Skeletal muscle cell (primary cell): Measurements from ENCODE around the gene DPY19L1.
A peak's percentile ranks its signal among the peaks of the same experiment; 100 is the strongest.
"Not testable (repeated sequence)": the region's sequence is repeated elsewhere in the genome, so short reads cannot be mapped to it uniquely, and the experiment has no call there.

Experiments
- DNase-seq: peaks from one replicate; pipeline ENCODE4 v3.0.0-alpha.2; 2010; ENCODE audit warnings: low read depth
- H3K4me3 ChIP-seq: 2 replicates; pipeline ENCODE4 v1.5.1; 2011; ENCODE audit warnings: low read depth, mild to moderate bottlenecking, control low read depth, low read length, moderate library complexity

DPY19L1 gene

DNA sequence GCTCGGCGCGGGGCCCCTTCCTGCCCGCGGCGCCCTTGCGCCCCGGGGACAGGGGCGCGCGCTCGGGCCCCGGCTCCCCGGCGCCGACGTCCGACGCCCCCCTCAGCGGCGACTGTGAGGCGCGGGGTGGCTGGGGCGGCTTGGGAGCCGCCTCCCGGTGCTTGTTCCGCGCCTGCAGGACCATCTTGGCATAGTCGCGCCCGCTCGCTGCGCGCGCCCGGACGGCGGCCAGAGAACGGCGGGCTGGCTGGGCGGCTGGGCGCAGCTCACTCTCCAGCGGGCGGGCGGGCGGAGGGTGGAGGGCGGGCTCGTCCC, at the start of gene DPY19L1:
Gene DPY19L1, minus strand, starts transcription at position 275 of the 315 bp plus-strand sequence. Its CDS starts 91 bp downstream, at position 184.
- DNase-seq = no peak
- peak within 1 kb of the TSS; percentile 75 for H3K4me3 ChIP-seq

DNA sequence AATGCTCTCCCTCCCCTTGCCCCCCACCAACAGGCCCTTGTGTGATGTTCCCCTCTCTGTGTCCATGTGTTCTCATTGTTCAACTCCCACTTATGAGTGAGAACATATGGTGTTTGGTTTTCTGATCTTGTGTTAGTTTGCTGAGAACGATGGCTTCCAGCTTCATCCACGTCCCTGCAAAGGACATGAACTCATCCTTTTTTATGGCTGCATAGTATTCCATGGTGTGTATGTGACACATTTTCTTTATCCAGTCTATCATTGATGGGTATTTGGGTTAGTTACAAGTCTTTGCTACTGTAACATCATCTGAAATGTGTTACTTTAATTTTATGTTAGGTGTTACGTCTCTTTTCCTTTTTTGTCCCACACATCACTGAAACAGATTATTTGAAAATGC, 42.2 kb upstream of the DPY19L1 start:
- H3K4me3 ChIP-seq, DNase-seq: not testable (repeated sequence)

DNA sequence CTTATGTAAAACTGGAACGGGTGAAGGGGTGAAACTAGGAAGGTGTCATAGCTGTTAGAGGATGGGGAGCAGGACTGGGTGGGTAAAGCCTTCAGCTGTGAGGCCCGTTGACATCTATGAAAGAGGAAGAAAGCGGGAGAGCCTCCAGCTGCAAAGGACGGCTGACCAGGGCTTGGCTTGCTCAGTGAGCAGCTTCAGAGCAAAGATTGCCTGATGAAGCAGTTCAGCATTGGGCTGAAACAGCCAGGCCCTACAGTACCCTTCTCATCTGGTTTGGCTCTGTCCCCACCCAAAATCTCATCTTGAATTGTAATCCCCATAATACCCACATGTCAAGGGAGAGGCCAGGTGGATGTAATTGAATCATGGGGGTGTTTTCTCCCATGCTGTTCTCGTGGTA, 36.7 kb upstream of the DPY19L1 start:
- DNase-seq, H3K4me3 ChIP-seq: not testable (repeated sequence)

DNA sequence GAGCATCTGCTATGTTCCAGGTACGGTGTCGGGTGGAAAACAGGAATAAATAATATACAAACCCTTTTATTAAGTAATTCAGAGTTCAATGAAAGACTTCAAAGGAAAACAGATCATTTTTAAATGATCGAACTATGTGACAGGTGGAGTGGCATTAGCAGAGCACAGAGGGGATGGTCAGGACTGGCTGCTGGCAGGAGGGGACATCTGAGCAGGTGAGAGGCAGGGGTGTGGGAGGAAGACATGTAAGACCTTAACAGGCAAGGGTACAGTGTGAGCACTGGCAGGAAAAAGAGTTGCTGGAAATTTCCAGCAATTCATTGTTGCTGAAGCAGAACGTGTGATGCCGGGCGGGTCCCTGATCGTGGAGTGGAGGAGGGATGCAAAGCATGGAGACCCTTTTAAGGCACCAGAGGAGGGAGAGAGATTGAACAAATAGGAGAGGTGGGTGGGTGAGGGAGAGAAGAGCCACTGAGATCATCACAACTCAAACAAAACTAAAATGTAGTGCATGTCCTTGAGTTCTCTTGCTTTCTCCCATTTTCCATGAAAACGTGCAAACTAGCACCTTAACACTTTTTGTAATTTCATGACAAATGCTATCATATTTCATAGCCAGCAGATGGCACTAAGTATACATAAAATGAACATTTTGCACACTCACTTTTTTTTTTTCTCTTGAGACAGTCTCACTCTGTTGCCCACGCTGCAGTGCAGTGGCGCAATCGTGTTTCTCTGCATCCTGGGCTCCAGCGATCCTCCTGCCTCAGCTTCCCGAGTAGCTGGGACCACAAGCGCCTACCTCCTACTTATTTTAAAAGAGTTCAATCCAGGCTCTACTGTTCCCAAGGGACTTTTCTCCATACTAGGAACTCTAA, 35.9 kb upstream of the DPY19L1 start:
- DNase-seq, H3K4me3 ChIP-seq: not testable (repeated sequence)

DNA sequence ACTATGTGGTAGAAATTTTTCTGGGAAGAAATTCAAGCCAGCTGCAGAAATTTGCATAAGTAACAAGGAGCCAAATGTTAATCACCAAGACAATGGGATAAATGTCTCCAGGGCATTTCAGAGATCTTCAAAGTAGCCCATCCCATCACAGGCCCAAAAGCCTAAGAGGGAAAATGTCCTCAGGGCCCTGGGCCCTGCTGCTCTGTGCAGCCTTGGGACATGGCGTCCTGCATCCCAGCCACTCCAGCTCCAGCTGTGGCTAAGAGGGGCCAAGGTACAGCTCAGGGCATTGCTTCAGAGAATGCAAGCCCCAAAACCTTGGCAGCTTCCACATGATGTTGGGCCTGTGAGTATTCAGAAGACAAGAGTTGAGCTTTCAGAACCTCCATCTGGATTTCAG, 31.8 kb upstream of the DPY19L1 start:
- not testable (repeated sequence) for H3K4me3 ChIP-seq, DNase-seq

DNA sequence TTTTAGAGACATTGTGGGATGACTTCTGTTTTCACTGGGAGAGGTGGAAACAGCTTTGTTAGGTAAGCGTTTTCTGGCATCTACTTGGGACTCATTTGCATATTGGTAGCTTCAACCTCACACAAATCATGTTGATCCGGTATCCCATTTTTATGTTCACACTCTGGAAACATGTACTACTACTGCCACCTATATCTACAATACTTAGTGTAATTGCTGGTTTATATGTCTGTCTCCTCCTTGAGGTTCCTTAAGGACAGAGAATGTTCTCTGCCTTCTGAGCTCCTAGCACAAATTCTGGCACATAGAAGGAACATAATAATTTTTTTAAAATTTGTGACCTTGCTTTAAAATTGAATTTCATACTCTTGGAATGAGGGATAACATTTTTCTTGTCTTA, 28.1 kb upstream of the DPY19L1 start:
- not testable (repeated sequence) for H3K4me3 ChIP-seq, DNase-seq

DNA sequence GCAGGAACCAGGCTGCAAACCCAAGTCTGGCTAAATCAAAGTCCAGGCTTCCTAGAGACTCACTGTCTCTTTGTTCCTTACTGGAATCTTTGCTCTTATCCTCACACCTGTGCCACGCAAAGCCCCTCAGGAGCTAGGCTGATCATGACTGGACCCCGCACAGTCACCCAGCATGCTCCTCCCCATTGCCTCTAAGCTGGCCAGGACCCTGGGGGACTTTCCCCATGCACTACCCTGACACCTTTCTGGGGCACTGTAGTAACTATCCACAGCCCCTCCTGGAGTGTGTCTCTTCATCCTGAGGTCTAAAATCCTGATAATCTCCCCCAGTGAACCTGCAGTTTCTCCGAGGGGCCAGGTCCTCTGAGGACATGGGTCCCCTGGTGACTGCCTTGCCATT, 21.3 kb upstream of the DPY19L1 start:
- H3K4me3 ChIP-seq, DNase-seq: not testable (repeated sequence)

DNA sequence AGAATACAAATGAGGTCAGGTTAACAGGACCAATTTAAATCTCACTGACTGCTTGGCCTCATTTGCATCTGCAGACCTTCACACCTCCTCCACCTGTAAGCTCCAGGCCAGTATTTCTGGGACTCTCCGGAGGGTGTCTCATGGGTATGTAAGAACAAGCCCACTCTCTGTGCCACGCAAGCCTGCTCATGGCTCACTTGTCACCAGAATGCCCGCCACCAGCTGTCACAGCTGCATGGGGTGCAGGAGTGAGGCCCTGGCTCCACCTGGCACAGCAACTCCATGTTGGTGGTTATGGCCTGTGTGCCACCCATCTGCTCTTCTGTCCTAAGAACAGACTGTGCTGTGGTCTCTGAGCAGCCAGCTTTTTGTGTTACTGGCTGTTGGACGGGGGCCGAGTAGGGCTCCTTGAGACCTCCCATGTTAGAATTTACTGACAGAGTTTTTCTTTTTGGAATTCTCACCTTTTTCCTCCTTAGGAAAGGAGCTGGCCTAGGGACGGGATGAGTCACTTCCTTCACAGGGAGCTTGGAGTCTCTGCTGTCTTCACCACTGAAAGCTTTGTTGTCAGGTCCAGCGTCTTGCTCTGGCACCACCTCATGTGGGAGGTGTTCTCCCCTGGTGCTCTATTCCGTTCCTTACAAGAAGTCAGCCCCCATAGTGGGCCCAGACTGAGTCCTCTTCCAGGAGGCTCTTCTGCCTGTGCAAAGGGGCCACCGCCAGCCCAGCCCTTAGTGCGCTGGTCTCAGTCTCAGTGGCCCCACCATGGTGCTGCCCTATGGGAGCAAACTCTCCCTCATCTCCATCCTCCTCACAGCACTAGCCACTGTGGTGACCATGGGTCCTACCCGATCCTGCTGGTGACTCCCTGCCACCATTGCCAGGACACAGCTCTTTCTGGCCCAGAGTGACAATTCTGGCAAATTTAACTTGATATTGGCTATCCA, 20.5 kb upstream of the DPY19L1 start:
- not testable (repeated sequence) for H3K4me3 ChIP-seq, DNase-seq

DNA sequence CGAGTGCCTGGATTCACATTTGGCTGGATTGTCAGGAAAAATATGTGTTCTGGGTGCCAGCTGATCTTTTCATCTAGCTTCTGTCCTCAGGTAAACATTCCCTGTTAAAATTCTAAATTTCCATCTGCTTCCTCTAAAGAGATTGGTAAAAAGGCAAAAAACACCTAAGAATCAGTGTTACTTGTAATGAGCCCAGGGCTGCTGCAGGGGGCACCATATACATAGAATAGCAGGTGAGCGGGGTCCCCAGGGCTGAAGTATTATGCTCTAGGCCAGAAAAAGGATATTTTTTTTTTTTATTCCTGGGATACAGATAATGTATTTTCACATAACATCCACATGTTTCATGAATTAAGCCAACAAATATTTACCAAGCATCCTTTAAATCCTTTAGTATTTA, 18.4 kb upstream of the DPY19L1 start:
- not testable (repeated sequence) for H3K4me3 ChIP-seq, DNase-seq

DNA sequence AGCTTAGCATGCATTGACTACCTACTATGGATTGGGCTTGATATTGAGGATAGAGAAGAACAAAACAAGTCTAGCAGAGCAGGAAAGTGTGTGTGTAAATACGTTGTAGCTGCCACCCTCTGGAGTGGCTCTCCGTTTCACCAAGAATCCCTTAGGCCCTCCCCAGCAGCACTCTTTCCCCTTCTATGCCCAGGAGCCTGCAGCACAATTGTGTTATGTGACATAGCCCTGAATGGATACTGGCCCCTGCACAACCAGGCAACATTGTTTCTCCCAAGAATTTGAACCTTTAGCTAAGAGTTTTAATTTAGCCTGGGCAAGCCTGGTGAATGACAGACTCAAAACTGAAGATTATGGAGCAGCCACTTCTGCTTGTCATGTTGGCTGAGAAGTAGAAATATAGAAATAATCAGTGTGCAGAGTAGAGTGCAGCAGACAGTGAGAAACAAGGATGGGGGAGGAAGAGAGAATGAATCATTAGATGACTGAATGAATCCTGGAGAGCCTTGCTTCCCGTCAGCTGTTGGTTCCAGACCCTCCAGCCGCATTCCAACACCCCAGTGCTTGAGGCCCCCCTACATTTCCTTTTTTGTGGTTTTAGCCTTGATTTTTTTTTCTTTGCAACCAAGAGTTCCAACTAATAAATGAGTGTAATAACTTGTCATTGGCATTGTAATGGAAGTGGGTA, 16.3 kb upstream of the DPY19L1 start:
- H3K4me3 ChIP-seq, DNase-seq: not testable (repeated sequence)

DNA sequence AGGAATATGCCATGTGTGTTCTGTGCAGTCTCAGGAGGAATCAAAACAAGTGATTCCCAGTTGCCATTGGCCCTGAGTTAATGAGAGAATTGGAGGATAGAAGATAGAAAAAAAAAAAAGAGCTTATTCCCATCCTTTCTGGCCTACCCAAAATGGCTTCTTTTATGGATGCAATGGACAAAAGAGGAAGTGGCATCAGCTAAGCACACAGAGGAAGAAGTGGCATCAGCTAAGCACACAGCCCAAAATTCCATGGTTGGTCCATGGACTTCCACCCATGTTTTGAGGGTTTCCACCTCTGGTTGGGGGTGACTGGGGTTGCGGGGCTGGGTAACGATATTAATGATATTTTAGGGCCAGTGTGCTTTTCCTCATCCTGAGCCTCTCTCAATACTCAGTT, 11.1 kb upstream of the DPY19L1 start:
- not testable (repeated sequence) for DNase-seq, H3K4me3 ChIP-seq

DNA sequence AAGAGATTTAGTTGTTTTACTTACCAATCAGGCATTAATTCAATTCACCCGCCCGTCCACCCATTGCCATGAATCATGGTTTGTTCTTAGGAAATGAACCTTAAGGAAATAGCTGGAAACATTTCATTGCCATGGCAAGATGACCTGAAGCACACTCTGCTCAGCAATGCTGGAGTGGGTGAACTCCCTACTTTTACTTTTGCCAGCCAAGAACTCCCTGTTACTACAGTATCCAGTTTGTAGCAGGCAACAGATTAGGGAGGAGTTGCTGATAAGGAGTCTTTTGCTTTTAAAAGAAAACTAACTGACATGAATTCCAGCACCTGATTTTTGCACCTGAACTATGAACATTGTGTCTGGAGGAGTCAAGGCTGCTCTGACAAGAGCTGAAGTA, 10.6 kb upstream of the DPY19L1 start:
- not testable (repeated sequence) for DNase-seq, H3K4me3 ChIP-seq

DNA sequence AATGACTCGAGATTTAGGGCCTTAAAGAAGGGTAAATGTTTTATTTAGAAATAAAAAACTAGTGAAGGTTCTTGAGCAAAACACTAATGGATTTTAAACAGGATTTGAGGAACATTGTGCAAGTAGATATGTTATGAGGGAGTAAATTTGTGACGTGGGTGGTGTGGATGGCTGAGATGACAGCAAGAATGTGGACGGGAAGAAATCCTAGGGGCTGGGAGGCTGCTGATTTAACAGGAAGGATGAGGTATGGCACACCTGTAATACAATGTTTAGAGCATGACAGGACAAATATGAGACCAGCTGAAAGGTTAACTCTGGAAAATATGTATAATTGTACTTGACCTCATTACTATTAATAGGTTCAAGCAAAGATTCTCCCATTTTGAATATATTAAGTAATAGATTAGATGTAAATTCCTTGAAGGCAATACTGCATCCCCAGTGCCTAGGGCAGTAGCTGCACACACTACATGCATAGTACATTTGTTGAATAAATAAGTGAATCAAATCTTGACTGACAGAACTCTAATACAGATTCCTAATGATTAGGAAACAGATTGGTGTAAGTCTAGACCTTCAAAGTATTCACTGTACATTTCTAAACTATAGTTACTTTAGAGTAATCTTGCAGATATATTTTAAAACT, 10.1 kb upstream of the DPY19L1 start:
- DNase-seq, H3K4me3 ChIP-seq: not testable (repeated sequence)

DNA sequence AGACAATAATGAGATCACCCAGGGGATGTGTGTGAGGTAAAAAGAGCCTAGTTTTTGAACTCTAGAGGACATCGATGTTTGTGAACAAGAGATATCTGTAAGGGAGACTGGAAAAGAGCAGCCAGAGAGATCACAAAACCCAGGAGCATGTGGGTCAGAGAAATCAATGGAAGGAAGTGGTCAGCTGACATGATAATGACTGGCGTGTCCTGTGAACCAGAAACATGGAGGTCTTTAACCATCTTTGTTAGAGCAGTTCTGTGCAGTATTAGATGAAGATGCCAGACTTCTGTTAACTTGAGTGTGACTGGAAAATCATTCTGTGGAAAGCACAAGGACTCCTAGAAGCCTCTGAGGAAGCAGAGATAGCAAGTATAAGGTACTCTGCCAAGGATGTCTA, 6.0 kb upstream of the DPY19L1 start:
- H3K4me3 ChIP-seq, DNase-seq: not testable (repeated sequence)

DNA sequence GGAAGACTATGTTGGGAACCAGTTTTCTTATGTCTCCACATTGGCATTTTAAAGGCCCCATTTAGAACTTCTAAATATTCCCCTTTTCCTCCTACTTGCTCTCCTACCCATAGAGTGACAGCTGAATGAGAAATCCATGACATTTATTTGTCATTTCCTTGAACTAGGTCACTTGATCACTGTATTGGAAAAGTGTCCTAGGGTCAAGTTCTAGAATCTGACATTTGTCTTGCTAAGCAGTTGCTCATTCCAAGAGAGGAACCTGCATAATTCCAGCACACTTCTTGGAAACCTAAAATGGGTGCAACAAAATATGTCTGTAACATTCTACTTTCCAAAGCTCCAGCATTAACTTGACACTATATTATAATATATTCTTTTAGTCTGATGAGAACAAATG, 3.6 kb upstream of the DPY19L1 start:
- H3K4me3 ChIP-seq = no peak overlapping the region
- DNase-seq = no peak

DNA sequence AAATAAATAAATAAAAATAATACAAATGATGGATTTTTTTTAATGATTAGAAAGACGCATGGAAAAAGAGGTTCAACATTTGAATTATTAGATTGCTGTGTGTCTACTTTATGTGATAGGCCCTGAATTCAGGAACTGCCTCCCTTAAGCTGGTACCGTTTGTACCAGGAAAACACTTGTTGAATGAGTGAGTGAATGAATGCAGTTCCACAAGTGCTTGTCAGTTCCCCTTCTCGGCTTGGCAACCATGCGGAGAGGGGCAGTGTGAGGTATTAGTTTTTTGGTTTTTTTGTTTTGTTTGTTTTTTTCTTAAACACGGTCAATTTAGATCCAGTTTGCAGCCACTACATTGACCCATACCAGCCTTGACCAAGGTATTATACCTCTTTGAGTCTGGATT, 2.1 kb upstream of the DPY19L1 start:
- no peak overlapping the region for H3K4me3 ChIP-seq
- DNase-seq = no peak

DNA sequence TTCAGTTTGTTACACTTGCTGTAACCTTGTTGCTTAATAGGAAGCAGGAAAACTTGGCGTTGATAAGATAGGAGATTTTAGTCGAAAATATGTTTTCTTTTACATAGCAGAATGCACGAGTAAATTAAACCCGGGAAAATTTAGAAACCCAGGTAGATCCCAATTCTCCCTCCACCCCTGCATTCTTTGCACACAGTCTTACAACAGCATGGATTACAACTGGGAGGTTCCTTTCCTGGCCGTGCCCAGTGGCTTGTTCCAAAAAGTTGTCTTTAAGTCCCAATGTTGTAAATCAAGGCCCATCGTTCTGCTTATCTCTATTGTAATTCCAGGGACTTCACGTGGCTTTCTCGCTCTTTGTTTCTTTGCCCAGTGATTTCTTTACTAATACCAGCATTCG, 1.1 kb upstream of the DPY19L1 start:
- peak overlapping the region; percentile 63 for H3K4me3 ChIP-seq

DNA sequence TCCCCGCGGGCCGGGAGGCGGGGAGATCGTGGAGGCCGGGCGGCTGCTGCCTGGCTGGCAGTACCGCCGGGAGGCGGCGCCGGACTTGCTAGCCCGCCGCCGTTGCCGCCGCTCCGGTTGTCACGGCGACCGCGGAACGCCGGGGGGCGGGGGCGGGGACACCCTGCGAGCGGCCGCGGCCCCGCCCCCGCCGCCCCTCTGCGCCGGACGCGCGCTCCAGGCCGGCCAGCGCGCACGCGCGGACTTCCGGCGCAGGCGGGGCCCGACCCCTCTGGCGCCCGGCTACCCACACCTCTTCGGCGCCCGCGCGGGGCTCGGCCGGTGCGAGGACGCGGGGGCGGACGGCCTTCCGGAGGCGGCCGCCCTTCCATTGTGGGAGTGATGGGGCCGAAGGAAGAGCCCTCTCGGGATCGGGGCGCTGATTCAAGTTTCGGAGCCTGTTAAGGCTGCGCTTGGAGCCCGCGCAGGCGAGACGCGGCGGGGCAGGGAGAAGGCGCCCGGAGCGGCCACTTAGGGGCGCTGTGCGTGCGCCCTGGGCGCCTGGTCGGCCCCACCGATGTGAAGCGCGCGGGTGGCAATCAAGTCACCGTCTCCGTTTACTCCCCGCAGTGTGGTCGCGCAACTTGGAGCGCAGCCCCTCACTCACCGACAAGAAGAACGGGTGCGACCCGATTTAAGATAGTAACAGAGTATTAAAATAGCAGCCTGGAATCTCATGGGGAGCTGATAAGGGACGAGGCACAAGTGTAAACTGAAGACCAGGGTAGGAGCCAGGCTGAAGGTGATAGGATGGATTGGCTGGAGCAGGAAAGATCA, 449 bp upstream of the DPY19L1 start:
- DNase-seq = peak; percentile 83

More for the DNA sequence above, 1.1 kb upstream of the DPY19L1 start:
- no peak for DNase-seq

More for the DNA sequence above, 449 bp upstream of the DPY19L1 start:
- peak overlapping the region; percentile 75 for H3K4me3 ChIP-seq
